Stimulated activated CD4-positive, alpha-beta T cell treated with anti-CD3 and anti-CD28 coated beads, Interleukin-1b, Interleukin-23, amount 100 ng/mL, for 48 hours (primary cell): Measurements from ENCODE around the gene MYH7.

Source experiments
- DNase-seq: peaks from one replicate; pipeline ENCODE4 v3.0.0-alpha.2; 2020

The MYH7 gene

DNA sequence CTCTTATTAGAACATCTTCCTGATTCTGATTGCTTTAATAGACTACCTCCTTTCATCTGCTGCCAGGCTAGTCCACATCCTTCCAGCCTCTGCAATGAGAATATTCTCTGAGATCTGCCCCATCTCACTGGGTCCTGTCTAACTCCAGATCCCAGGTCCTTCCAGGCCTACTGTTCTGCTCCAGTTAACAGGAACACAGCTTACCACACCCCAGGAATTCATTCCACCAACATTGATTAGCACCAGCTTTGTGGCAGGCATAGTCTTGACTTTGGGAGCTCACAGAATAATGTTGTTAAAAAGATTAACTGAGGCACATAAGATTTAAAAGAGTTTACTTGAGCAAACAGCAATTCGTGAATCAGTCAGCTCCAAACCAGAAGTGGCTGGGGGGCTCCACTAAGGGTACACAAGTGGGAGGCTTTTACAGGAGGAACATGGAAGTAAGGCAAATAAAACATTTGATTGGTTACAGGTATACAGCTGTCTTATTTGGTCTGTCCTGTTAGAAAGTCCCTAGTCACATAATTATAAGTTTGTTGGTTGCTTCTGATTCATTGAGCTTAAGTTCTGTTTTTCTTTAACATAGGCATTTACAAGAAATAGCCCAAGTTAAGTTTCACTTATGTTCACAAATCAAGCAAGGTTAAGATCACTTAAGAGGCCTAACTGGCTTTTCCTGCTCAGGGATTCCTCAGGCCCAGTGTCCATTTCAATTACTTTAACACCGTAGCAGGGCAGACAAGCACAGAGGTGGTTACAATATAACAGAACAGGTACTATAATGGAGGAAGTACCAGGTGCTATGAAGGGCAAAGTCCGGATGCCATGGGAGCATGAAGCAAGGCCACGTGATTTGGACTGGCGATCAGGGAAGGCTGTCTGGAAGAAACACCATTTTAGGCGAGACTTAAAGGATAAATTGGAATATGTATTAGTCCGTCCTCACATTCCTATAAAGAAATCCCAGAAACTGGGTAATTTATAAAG, 12.2 kb upstream of the MYH7 start:
- no peak for DNase-seq

DNA sequence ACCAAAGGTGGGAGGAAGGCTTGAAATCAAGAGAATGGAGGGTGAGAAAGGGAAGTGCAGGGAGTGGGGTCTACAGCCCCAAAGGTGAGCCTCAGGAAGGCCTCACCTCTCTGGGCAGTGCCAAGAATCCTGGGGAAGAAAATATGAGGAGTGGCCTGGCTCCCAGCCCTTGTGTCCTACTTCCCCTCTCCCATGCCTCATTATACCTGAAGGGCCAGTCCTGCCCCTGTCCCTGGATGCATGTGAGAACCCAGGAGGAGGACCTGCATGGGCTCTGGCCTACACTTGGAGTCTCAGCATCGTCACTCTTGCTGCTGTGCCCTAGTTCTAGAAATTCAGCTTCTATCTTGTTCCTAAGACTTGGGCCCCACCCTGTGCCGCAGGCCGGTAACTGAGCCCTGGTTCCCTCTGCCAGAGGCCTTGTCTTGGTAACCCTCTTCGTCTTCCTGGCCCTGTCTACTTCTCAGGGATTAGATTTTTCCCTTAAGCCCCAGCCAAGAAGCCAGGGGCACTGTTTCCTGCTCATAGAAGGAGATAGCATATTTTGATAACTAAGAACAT, 10.9 kb upstream of the MYH7 start:
- DNase-seq, result no peak

DNA sequence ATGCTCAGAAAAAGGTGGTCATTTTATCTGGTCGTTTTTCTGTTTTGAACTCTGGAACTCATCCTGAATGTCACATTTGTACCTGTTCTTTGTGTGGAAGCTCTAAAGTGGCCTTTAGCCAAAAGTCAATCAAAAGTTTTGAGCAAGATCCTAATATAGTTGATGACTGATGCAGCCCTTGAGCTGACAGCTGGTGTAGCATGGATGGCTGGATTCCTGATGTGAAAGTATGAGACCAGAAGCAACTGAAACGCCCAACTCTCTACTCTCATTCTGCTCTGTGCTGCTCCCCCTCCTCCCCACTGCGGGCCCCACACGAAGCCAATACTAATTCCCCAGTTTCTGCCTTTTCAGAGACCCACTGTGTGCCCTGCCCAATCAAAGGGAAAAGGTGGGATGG, 10.3 kb upstream of the MYH7 start:
- DNase-seq, result no peak

DNA sequence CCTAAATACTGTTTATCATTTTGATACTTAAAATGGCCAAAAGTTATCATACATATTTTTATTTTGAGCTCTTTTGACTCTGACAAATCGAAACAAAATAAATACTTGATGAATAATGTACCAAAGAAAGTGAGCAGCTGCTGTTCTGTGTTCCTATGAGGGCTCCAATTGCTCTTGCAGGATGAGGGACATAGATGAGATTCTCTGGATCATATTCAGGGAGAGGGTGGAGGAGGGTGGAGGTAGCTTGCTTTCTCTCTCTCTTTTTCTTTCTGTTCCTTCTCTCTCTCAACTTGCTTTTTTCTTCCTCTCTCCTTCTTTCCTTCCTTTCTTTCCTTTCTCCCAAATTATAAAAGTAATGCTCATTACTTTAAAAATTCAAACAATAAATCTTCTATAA, 8.9 kb upstream of the MYH7 start:
- DNase-seq, result no peak

DNA sequence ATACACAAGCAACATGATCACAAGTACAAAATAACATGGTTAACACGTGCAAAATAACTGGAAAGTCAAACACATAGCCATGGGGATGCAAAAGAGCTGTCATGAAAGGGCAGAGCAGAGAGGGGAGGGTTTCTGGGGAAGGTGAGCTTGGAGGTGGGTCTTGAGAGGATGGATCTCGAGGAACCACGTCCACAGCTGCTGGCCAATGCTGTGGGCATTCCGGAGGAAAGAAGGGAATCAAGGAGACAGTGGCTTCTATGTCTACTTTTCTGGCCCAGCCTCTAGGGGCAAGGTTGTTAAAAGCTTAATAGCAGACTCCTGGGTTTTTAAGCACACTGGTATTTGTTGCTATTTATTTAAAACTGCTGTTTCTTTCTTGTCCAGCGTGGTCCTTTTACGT, 8.4 kb upstream of the MYH7 start:
- DNase-seq, result no peak

DNA sequence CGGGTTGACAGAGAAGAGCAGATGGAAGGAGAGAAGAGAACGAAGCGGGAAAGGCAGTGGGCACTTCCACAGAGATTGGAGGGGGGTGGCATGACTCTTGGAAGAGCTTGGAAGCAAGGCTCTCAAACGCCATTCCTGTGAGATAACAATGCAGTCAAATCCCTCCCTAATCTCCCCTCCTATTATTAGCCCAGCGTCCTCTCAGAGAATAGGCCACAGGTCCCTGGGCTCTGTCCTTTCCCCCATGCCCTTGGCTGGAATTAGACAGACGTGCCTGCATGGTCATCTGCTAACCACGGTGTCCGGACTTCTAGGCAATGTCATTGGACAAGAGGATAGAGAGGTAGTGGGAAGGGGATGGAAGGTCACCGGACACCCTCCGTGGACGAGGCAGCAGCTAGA, 8.0 kb upstream of the MYH7 start:
- no peak for DNase-seq

DNA sequence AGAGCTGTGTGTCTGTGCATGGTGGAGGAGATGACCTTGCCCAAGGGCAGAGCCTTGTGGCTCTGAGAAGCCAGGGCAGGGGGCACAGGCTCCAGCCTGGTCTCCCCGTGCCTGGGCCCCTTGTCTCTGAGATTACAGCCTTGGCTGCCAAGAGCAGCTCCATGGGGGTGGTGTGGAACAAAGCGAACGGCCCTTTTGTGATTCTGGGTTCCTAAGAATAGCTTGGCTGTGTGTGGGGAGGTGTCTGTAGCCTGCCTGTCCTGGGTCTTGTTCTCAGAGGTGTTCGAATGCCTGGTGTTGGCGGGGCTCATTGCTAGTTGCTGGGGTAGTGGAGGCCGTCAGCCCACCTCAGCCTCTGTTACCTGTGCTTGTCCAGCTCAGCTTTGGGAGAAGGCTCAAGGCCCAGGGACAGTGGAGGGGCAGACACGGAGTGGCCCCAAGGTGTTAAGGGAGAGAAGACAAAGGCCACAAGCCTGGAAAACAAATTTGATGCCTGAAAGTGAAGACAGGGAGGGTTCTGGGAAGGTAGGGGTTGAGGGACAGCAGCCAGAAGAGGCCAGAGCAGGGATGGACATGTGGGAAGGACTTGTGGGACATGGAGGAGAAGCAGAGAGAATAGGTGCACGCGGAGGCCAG, 7.4 kb upstream of the MYH7 start:
- DNase-seq, result no peak

DNA sequence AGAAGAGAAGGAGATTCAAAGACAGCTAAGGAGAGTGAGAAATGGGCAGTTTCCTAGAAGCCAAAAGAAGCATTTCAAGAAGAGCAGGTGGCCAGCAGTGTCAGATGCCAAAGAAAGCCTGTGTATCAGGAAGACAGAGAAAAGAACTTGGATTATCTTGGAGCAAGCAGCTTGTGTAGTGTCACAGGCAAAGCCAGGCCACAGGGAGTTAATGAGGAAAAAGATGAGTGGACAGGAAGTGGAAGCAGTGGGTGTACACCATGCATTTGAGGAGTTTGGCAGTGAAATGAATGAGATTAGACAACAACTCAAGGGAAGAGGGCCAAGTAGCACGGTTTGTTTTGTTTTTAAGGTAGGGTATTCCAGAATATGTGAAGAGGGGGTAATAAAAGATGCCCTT, 5.6 kb upstream of the MYH7 start:
- DNase-seq, result no peak

DNA sequence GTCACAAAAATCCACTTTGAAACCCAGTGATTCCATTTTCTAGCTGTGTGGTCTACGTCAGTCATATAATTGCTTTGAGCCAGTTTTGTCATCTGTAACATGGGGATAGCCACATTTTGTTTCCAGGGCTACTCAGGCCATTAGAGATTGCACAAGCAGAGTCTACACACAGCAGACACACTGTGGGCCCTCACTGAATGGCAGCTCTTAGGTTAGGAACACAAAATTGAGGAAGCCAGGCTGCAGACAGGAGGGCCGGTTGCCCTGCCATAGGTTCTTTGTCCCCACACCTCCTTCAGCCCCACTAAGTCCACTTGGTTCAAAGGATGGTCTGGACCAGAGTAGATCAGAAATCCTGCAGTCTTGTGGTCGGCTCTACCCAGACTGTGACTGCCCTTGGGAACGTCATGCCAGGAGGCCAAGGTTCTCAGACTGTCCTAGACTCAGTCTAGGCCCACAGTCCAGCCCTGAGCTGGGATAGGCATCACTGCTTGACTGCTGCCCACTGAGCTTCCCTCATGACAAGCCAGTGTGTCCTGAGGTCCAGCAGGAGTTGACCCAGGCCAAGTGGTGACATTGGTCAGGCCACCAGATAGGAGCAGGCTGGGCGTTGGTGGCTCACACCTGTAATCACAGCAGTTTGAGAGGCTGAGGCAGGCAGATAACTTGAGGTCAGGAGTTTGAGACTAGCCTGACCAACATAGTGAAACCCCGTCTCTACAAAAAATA, 3.8 kb upstream of the MYH7 start:
- DNase-seq, result no peak

DNA sequence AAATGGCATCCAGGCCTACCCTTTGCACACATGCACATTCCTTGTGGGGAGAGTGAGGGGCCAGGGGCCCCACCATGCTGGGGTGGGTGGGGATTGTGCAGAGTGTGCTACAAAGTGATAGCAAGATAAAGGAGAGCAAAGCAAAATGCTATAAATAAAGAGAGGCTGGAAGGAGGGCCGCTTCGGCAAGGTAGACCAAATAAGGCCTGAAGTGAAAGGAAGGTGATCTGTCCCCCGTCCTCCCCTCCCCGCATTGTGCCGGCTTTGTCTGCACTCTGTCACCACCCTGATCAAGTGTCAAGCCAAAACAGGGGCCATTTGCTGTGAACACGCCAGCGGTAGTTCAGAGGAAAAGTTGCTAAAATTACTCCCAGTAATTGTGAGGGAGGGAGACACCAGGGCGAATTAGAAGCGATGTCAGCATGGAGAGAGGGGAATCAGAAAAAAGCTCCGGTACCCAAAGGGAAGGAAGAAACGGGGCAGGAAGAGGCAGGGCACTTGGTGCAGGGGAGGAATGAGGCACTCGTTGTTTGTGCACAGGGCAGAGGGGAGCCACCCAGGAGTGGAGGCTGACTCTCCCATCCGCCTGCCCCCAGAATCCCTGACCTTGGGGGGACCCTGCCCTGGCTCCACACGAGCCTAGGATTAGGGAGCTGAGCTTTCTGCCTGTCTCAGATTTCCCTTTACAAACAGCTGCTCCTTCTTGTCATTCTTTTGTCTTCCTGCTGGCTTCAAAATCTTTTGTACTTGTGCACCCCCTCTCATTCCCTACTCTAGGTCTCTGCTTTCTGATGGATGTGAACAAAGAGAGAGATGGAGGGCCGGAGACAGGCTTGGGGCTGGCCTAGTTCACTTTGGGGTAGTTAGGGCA, 2.9 kb upstream of the MYH7 start:
- no peak for DNase-seq

DNA sequence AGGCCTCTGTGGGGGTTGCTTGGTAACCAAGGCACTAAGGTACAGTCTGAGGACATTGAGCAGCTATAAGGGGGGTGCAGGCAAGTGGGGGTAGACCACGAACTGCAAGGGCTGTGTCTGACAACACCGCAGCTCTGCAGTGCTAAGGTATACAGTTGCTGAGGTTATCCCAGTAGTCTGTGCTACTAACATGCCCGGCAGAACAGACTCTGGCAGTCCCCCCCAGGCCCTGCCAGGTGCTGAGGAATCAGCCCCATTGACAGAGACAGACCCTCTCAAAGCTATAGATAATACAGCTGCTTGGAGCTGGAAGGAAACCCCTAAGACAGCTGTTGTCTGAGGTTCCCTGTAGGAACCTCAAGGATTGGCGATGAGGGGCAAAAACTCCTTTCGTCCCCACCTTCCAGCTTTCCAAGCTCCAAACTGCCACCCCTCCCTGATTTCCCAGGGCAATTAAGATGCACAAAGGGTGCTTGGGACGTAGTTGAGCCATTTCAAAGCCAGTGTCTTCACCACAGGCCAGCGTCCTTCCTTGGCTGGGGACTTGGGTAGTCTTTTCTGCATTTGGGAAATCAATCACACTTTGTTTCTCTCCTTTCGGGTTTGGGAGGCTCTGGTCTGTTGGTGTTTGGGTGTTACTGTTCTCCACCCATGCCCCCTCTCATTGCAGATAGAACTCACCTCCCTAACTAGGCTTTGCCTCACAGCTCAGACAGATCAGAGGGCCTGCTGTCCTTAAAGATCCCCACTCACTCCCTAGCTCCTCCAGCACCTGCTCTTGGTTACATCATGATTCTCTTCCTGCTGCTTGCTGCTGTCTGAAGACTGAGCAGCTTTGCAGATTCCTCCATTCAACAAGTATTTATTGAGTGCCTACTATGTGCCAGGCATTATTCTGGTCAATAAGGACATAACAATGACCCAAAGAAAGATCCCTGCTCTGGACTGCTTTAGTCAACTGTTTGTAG, 2.0 kb upstream of the MYH7 start:
- DNase-seq, result no peak

DNA sequence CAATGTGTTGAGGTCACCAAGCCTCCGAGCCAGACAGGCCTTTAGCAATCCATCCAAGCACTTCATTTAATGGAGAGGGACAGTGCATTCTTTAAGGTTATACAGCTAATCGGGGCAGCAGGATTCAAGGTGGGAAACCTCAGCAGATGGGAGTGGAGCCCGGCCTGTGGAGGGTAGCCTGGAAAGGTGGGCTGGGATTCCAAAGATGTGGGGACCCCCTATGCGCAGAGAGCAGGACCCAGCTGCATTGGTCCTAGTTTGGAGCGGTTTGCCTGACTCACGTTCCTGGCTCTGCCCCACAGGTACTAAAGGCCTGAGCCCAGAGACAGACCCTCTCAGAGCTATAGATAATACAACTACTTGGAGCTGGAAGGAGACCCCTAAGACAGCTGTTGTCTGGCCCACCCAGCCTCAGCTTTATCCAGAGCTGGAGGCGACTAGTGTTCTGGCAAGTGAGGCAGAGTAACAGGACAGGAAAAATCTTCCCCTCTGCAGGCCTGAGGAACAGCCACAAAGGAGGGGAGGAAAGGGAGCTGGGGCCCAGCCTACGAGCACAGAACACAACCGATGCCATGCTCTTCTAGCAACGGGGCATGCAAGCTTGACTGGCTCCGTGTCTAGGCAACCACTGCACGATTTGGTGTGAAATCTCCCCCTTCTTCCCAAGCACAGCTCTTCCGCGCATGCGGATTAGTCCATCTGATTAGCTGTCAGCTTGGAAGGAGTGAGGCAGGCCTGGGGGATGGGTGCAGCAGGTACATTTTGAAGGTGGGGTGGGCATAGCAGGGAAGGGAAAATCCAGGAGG, 1.1 kb upstream of the MYH7 start:
- DNase-seq, result no peak

DNA sequence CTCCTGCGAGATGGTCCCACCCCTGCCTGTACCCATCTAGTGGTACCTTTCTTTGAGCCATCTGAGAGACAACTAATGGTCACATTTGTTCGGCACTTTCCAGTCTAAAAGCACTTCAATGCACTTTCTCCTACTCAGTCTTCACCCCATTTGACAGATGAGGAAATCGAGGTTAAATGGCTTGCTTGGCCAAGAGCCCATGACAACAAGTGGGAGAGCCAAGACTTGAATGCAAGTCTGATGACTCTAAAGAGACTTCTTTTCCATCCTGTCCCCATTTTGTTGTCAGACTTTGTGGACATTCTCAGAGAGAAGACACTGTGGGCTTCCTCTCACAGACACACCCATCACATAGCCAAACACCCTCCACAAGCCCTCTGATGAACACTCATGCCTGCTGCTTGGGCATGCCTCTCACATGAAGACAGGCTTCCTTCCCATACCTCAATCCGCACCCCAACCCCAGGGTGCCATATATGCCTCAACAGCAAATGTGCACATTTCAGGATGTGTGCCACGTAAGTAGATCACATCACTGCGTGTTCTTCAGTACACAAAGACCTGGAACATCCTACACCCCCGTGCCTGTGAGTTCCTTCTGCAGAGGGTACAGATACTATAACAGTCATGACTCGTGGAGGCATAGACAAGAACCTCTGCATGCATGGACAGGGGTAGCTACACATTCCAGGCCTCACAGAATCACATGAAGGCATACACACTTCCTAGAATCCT, 805 bp downstream of the MYH7 start:
- no peak for DNase-seq

DNA sequence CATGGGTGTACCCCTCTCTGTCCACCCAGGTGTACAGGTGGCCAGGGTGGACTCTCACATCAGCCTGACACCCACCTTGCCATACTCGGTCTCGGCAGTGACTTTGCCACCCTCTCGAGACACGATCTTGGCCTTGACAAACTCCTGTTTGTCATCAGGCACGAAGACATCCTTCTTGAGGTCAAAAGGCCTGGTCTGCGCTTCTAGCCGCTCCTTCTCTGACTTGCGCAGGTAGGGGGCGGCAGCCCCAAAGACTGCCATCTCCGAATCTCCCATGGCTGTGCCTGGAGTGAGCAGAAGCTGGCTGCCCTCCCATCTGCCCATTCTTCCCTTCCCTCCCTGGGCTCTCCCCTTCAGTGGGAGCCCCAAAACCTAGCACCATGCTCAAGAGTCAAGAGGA, 2.0 kb downstream of the MYH7 start:
- no peak for DNase-seq

DNA sequence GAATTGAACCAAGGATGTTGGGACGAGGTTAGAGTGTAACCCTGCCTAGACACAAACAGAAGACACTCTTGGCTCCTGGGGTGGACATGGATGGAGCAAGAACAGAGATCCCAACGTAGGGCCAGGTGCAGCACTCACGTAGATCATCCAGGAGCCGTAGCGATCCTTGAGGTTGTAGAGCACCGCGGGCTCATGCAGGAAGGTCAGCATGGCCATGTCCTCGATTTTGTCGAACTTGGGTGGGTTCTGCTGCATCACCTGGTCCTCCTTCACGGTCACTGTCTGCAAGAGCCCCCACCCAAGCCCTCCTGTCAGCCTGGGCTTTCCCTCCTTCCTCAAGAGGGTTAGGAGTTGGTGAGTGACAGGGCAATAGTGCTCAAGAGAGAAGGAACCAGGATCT, 2.5 kb downstream of the MYH7 start:
- no peak for DNase-seq

DNA sequence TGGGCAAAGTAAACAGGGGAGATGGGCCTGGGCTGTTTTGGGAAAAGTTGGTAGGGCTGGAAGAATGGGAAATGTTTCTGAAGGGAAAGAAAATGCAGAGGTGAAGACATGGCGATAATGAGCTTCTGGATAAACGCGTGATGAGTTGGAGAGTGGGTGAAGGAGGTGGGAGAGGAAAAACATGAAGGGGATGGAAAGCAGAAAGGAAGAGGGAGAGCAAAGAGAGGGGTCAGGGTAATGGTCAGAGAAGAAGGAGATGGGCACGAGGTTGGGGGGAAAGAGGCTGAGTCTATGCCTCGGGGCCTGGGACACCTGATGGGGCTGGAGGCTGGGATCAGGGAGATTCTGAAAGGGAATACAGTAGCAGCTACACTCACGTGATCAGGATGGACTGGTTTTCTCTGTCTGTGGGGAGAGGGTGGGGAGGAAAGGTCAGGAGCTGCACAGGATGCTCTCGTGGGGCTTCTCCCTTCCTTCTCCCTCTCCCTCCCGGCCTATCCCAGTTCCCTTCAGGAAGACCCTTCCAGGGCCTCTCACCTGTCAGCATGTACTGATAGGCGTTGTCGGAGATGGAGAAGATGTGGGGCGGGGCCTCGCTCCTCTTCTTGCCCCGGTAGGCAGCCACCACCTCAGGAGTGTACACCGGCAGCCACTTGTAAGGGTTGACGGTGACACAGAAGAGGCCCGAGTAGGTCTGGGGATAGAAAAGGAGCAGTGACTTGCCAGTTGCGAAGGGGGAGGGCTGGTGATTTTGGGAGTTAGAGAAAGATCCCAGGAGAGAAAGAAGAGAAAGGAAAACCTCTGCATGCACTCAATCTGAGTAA, 3.1 kb downstream of the MYH7 start:
- DNase-seq, result no peak

DNA sequence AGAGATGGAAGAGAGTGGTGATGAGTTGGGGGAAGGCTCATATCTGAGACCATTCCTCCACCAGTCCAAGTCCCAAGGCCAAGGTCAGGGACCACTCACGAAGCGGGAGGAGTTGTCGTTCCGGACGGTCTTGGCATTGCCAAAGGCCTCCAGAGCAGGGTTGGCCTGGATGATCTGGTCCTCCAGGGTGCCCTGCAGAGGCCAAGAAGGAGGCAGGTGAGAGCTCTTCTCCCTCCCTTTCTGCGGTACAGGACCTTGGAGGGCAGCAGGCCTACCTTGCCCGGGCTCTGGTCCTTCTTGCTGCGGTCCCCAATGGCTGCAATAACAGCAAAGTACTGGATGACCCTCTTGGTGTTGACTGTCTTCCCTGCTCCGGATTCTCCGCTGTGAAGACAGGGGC, 4.0 kb downstream of the MYH7 start:
- no peak for DNase-seq

DNA sequence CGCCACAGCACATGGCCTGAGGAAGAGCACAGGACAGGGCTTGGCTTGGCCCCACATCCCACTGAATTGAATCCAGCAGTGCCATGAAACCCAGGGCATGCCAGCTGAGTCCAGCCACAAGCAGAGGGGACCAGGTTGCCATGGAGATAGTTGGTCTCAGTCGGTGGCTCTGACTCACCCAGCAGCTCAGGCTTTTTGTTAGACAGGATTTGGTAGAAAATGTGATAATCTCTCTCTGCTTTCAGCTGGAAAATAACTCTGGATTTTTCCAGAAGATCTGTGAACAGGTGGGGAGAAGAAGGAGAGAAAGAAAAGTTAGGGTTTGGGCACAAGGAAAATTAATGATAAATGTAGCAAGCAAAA, 4.8 kb downstream of the MYH7 start:
- DNase-seq, result no peak
